ENCODE results near the gene RNU11.

- TF ChIP-seq CEBPB (IDR thresholded peaks at IDR 0.05) (no peak), USF2 (IDR thresholded peaks at IDR 0.05) (no peak), MAX (IDR thresholded peaks at IDR 0.05) (no peak), CHD4 (IDR thresholded peaks at IDR 0.05; ENCODE audit: borderline replicate concordance) (no peak), SREBF2 (IDR thresholded peaks at IDR 0.05) (no peak), CTCF (IDR thresholded peaks at IDR 0.05) (no peak), KDM5A (IDR thresholded peaks at IDR 0.05) (no peak)
Measured at GRCh38 chr1:28631713-28632112, 16.7 kb upstream of the RNU11 start.

Measured in A549 (cell line).